ENCODE data around the gene MED29.

The MED29 gene

DNA sequence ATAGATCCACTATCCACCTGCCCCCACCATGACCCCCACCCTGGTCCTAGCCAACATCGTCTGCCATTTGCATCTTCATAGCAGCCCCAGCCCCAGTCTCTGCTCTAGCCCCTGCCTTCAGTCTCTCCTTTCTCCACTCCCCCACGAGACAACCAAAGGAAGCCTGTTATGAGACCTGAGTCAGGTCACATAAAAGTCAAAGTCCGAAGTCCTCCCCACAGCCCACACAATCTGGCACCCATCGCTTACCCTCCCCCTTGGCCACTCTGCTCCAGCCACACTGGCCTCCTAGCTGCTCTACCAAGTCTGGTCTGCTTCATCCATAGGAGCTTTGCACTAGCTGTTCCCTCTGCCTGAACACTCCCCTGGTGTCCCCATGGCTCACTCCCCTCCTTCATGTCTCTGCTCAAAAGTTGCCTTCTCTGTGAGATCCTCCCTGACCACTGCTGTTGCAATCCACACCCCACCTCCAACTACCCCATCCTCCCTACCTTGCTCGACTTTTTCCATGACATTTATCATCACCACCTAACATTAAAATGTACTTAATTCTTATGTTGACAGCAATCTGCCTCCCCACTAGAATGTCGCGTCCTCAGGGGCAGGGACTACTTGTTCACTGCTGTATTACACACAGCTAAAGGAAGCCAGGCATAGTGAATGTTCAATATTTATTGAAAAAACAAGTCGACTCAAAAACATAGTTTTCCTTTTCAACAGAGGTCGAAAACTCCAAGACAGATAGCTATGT lies 20.1 kb downstream of the MED29 start:
- DNase-seq (ENCODE audit: low read depth in 2 of 2): no peak

DNA sequence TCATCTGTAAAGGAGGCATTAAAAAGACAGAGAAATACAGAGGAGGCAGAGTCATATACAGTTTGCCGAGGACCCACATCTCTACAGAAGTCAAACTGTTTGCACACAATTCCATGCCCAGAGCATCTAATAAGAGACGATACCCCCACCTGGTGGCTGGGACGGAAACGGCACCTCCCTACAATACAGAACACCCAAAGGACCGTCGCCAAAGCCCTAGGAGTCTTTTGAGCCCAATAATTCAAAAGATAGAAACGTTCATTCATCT lies 20.6 kb downstream of the MED29 start:
- DNase-seq (ENCODE audit: low read depth in 2 of 2): peak; percentile 78 to 81

DNA sequence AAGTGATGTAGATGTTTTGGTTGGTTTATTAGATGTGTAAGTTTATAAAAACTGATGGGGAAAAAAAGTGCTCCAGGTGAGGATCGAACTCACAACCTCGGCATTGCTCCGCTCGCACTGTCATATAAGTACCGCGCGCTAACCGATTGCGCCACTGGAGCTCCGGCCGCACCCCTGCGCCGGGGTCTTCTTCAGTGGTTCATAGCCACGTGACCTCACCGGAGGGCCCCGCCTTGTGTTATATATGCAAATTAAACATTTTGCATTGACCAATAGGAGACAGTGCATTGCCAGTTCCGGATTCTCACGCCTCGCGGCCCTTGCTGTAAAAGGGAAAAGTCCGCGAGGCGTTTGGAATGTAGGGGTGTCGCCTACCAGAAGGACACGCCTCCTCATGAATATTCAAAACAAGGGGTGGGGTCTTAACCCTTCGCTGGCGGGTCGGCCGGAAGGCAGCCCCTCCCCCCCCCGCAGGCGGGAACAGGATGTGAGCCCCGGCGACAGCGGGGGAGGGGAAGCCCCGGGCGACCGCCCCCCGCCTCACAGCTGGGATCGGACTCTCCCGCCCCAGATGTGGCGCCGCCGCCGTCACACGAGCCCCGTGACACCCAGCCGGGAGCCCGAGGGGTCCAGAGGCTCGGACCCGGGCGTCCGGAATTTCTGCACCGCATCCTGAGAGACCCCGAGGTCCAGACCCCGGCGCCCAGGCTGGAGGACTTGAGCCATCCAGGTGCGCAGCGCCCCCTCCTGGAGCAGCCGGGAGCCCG lies 21.1 kb downstream of the MED29 start, which contains the start of gene PLEKHG2:
Gene PLEKHG2 (plus strand): TSS at position 570 of the 767 bp plus-strand sequence. CDS start 1,418 bp downstream, outside the sequence.
- peak; percentile 100 for DNase-seq (ENCODE audit: low read depth in 2 of 2)

DNA sequence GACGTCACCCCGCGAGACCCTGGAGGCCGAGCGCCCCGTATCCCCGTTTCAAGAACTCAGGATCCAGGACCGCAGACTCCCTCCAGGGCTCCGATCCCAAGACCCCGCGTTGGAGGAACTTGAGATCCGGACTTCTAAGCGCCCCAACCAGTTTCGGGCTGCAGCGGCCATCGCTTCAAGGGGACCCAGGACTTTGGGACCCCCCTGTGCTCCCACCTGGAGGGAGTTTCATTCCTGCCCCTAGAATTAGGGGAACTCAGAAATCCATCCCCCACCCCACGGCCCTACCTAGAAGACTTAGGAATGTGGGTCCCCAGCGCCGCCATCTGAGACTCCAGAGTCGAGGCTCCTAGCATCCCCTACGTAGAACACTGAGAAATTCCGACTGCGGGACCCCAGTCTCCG lies 21.7 kb downstream of the MED29 start:
- no peak for DNase-seq (ENCODE audit: low read depth in 2 of 2)

DNA sequence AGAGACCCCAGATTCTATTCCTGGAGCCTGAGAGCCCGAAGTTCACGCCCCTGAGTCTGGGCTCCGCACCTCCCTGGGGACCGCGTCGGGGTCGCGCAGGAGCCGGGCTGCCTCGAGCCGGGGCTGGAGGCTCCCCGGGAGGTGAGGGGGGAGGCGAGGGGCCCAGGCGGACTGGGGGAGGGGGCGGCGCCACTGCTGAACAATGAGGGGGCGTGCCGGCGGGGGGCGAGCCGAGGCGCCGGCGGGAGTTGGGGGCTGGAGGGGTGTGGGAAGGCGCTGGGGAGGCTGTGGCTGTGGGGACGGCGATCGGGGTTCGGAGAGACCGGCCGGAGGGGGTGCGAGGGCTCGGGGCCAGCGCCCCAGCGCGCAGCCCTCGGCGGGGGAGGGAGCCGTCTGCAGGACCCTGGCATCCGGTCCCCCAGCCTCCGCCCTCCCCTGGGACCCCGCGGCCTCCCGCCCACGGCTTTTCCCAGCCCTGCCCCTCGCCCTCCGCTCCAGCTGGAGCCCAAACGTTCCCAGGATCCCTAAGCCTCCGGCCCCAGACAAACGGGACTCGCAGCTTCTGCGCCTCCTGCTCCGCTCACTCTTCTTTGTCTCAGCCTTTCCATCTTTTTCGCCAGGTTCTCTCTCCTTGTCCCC lies 22.2 kb downstream of the MED29 start:
- DNase-seq (ENCODE audit: low read depth in 2 of 2): no peak

DNA sequence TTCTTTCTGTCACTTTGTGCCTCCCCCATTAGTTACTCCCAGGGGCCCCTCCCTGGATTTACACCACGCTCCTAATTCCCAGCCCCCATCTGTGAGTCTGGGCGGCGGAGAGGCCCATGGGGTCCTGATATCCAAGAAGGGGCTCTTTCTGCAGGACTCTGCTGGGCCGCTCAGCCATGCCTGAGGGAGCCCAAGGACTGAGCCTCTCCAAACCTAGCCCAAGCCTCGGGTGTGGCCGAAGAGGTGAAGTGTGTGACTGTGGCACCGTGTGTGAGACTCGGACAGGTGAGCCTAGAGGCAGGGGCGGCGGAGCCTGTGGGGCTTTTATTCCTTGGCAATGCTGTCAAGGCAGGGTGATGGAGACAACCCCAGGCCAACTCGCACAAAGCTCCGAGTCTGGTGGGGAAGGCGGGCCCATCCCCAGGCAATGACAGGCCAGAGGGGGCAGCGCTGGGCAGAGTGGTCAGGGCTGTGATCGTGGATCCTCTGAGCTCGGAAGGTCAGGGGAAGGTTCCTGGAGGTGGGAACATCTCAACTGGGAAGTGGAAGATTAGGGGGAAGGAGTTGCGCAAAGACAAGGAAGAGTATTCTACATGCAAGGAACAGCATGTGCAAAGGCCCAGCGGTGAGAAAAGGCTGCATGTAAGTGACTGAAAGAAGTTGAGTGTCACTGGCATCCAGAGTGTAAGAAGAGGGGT lies 22.9 kb downstream of the MED29 start:
- no peak for DNase-seq (ENCODE audit: low read depth in 2 of 2)

DNA sequence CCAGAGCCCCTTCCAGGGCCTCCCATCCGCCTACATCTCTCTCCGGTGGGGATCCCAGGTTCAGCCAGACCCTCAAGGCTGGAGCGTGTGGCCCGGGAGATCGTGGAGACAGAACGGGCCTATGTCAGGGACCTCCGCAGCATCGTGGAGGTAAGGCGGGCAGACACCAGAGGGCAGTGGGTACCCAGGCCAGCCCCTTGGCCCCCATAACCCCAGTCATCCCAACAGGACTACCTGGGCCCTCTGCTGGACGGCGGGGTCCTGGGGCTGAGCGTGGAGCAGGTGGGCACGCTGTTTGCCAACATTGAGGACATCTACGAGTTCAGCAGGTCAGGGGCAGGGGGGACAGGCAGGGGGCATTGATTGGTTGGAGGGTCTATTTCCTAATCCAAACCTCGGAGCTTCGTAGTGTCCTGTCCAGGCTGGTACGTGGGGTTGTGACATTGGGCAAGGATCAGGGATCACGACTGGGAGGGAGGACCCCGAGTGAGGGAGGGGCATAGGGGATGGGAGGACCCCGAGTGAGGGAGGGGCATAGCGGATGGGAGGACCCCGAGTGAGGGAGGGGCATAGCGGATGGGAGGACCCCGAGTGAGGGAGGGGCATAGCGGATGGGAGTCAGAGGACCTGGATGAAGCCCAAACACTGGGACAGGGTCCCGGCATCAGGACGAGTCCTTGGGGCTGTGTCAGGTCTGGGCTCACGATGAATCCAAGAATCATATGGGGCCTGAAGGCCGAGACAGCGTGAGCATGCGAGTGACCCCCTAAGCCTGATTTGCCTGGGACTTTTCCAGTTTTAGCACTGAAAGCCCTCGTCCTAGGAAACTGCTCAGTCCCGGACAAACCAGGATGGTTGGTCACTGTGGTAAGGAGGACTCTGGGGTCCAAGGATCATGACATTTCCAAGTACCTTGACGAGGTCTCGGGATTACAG lies 24.2 kb downstream of the MED29 start:
- DNase-seq (ENCODE audit: low read depth in 2 of 2): no peak

DNA sequence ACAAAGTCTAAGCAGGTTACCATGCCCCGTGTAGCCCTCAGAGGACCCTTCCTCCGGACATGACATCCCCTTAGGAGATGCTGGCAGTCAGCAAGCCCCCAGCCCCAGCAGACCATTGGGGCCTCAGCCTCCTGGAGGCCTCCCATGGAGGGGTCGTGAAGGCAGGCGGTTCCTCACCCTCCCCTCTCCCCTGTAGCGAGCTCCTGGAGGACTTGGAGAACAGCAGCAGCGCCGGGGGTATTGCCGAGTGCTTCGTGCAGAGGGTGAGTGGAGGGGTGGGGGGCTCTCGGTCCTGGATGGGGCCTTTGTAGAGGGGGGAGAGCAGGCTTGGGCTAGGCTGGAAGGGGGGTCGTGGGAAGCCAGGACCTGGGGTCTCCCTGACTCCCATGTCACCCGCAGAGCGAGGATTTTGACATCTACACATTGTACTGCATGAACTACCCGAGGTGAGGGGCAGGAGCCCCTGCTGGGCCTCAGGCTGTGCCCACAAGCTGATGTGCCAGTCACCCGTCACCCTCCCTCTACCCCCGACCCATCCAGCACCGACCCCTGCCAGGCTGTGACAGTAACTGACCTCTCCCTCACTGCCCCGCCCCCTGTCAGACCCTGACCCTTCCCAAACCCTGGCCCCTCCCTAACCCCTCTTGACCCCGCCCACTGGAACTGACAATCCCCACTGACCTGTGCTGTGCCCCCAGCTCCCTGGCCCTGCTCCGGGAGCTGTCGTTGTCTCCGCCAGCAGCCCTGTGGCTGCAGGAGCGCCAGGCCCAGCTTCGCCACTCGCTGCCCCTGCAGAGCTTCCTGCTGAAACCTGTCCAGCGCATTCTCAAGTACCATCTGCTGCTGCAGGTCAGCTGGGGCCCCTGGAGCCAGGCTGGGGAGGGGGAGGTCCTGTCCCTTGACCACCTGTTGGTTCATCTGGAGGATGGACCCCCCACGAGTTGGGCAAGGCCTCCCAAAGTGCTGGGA lies 25.3 kb downstream of the MED29 start:
- no peak for DNase-seq (ENCODE audit: low read depth in 2 of 2)

DNA sequence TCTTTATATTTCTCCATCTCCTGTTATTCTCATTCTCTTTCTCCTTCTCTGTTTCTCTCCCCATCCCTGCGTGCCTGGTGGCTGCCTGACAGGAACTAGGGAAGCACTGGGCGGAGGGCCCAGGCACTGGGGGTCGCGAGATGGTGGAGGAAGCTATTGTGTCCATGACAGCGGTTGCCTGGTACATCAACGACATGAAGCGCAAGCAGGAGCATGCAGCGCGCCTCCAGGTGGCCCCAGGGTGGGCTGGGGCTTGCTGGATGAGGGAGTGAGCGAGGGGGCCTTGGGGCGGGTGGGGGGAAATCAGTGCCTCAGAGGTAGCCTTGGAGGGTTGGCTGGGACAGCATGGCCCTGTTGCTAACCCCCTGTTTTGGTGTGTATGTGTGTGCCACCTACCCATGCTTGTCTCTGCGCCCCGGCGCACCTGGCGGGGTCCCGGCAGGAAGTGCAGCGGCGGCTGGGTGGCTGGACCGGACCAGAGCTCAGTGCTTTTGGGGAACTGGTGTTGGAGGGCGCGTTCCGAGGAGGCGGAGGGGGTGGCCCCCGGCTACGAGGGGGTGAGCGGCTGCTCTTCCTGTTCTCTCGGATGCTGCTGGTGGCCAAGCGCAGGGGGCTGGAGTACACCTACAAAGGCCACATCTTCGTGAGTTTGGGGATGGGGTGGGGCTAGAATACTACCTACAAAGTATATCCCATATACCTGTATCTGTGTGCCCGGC lies 26.4 kb downstream of the MED29 start:
- no peak for DNase-seq (ENCODE audit: low read depth in 2 of 2)

DNA sequence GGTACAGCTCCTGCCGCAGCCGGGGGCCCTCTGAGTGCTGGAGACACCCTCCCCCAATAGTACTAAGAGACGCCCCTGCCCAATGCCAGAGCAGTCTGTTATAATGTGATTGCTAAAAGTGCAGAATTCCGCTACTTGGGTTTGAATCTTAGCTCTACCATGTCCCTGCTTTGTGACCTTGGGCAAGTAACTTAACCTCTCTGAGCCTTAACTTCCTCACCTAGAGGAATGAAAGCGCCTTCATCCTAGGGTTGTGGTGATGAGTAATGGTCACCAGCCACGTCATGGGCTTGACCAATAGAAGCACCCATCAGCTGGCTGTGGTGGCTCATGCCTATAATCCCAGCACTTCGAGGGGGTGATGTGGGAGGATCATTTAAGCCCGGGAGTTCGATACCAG lies 27.8 kb downstream of the MED29 start:
- no peak for DNase-seq (ENCODE audit: low read depth in 2 of 2)

GRCh38 chr19:39420769-39421168 lies 29.6 kb downstream of the MED29 start:
- DNase-seq (ENCODE audit: low read depth in 2 of 2): no peak

GRCh38 chr19:39422020-39422419 lies 30.8 kb downstream of the MED29 start:
- DNase-seq (ENCODE audit: low read depth in 2 of 2): no peak

- no peak for DNase-seq (ENCODE audit: low read depth in 2 of 2)
Observed at GRCh38 chr19:39423258-39424086, 32.3 kb downstream of the MED29 start.

GRCh38 chr19:39424934-39425333 lies 33.8 kb downstream of the MED29 start:
- DNase-seq (ENCODE audit: low read depth in 2 of 2): no peak

GRCh38 chr19:39425744-39426143 lies 34.6 kb downstream of the MED29 start:
- DNase-seq (ENCODE audit: low read depth in 2 of 2): no peak

- no peak for DNase-seq (ENCODE audit: low read depth in 2 of 2)
Observed at GRCh38 chr19:39426170-39426569, 35.0 kb downstream of the MED29 start.

- no peak for DNase-seq (ENCODE audit: low read depth in 2 of 2)
Observed at GRCh38 chr19:39427707-39428106, 36.5 kb downstream of the MED29 start.
